B cell (primary cell): Measurements from ENCODE around the gene KCNS3. TPM values are rescaled to one million over a fixed set of nuclear protein-coding genes. Genes with fewer than 3 reads are reported as not detected.

Experiments used
- ATAC-seq: fragments of 200-7000 bp; cut with Tn5 transposase; one replicate; pipeline ENCODE4 v1.10.0; 2021; ENCODE audit warnings: low read depth, mild to moderate bottlenecking, moderate number of reproducible peaks, moderate library complexity
- CTCF ChIA-PET: fragments of 350-600 bp; sonication (Branson Sonifier 250); formaldehyde crosslinking; loops from one replicate; lab custom pipeline; 2021; ENCODE audit warnings: antibody characterized with exemption, inconsistent platforms; lab: Charles Lee
- POLR2A ChIA-PET: fragments of 350-600 bp; sonication (Branson Sonifier 250); formaldehyde crosslinking; loops from one replicate; lab custom pipeline; 2021; ENCODE audit warnings: antibody characterized with exemption; lab: Charles Lee
- DNase-seq: peaks from one replicate; pipeline ENCODE4 v3.0.0; 2013
- H2AFZ ChIP-seq: 2 replicates; pipeline ENCODE4 v1.6.1; 2012; ENCODE audit warnings: mild to moderate bottlenecking, low read depth, low read length; ENCODE audit not compliant: insufficient read depth, poor library complexity, severe bottlenecking
- H3K27ac ChIP-seq, 2 donors: 1 replicate in 1 of 2; 2 replicates in 1 of 2; pipeline ENCODE4 v1.5.1; 2012 to 2013; ENCODE audit warnings: low read length in 2 of 2, mild to moderate bottlenecking in 2 of 2, moderate library complexity in 1 of 2
- H3K27me3 ChIP-seq, 4 experiments: fragments of 200-600 bp in 1 of 4; sonication (generic) in 1 of 4; replicated peaks in 1 of 4; 1 replicate in 2 of 4; 2 replicates in 2 of 4; pipeline versions ENCODE4 v1.6.1 to v1.7.0; 2013 to 2016; ENCODE audit warnings: low read length in 3 of 4, mild to moderate bottlenecking in 2 of 4, mixed read lengths in 1 of 4, moderate library complexity in 1 of 4; ENCODE audit not compliant: insufficient read depth in 4 of 4, control insufficient read depth in 3 of 4; ENCODE audit errors: control extremely low read depth in 1 of 4
- H3K36me3 ChIP-seq, 2 experiments: replicated peaks in 1 of 2; 1 replicate in 1 of 2; 2 replicates in 1 of 2; pipeline versions ENCODE4 v1.6.1 to v1.7.1; 2013; ENCODE audit warnings: low read length in 1 of 2; ENCODE audit not compliant: insufficient read depth in 2 of 2, control insufficient read depth in 1 of 2; ENCODE audit errors: control extremely low read depth in 1 of 2, extremely low read depth in 1 of 2
- H3K4me1 ChIP-seq, 2 donors: fragments of 200-600 bp in 1 of 2; sonication (generic) in 1 of 2; 1 replicate in 1 of 2; 2 replicates in 1 of 2; pipeline versions ENCODE4 v1.5.1 to v1.6.1; 2013 to 2017; ENCODE audit warnings: low read length in 2 of 2; ENCODE audit not compliant: control insufficient read depth in 2 of 2, insufficient read depth in 2 of 2
- H3K4me2 ChIP-seq: replicated peaks from 2 replicates; pipeline ENCODE3; 2012; ENCODE audit warnings: mild to moderate bottlenecking, low read depth, low read length; ENCODE audit not compliant: poor library complexity, severe bottlenecking
- H3K4me3 ChIP-seq, 5 experiments: fragments of 200-600 bp in 1 of 5; sonication (generic) in 1 of 5; 1 replicate in 3 of 5; 2 replicates in 2 of 5; pipeline versions ENCODE4 v1.5.1 to v1.7.0; 2011 to 2016; ENCODE audit warnings: low read length in 4 of 5, mild to moderate bottlenecking in 4 of 5, low read depth in 2 of 5, control low read depth in 1 of 5, moderate library complexity in 1 of 5; ENCODE audit not compliant: insufficient read depth in 1 of 5; ENCODE audit errors: control extremely low read depth in 1 of 5, extremely low read depth in 1 of 5
- H3K79me2 ChIP-seq: fragments of 200-600 bp; sonication (generic); one replicate; pipeline ENCODE4 v1.6.0; 2016; ENCODE audit warnings: low read length; ENCODE audit not compliant: control insufficient read depth, insufficient read depth
- H3K9ac ChIP-seq: fragments of 200-600 bp; sonication (generic); 2 replicates; pipeline ENCODE4 v1.6.1; 2017; ENCODE audit warnings: mild to moderate bottlenecking, low read length, moderate library complexity
- H3K9me3 ChIP-seq, 3 donors: one replicate each; pipeline versions ENCODE4 v1.6.1 to v1.7.1; 2013; ENCODE audit warnings: low read length in 2 of 3; ENCODE audit not compliant: control insufficient read depth in 2 of 3, insufficient read depth in 1 of 3; ENCODE audit errors: control extremely low read depth in 1 of 3
- H4K20me1 ChIP-seq: 2 replicates; pipeline ENCODE4 v1.6.0; 2012; ENCODE audit warnings: mild to moderate bottlenecking, low read length; ENCODE audit not compliant: insufficient read depth, control insufficient read depth, poor library complexity, severe bottlenecking
- H3K27ac Mint-ChIP-seq: one replicate; pipeline ENCODE4 v1.8.0; 2021; ENCODE audit warnings: mixed read lengths
- H3K27me3 Mint-ChIP-seq: one replicate; pipeline ENCODE4 v1.8.0; 2021; ENCODE audit warnings: mixed read lengths
- H3K4me1 Mint-ChIP-seq: one replicate; pipeline ENCODE4 v1.8.0; 2021; ENCODE audit warnings: mixed read lengths
- H3K4me3 Mint-ChIP-seq: one replicate; pipeline ENCODE4 v1.8.0; 2021; ENCODE audit warnings: mixed read lengths
- H3K9me3 Mint-ChIP-seq: one replicate; pipeline ENCODE4 v1.8.0; 2022; ENCODE audit warnings: mixed read lengths; ENCODE audit not compliant: insufficient read depth
- EZH2 ChIP-seq: IDR thresholded peaks from 2 replicates; pipeline ENCODE4 v1.6.1; 2012; ENCODE audit warnings: borderline replicate concordance, low read depth, mild to moderate bottlenecking, moderate library complexity, low read length; ENCODE audit not compliant: insufficient read depth, poor library complexity, severe bottlenecking
- WGBS: methylation state at CpG from one replicate; pipeline ENCODE4 v1.1.5; 2013; ENCODE audit warnings: missing lambda C conversion rate; ENCODE audit not compliant: insufficient coverage; 5-methylcytosine and 5-hydroxymethylcytosine counted together
- intact Hi-C: fragments of 100-400 bp; cut with micrococcal nuclease; formaldehyde crosslinking; loops from one replicate; pipeline ENCODE4 v1.10.0; 2022
- polyA plus RNA-seq: library from polyadenylated mRNA; depleted of rRNA; stranded (reverse); fragments of >200 nt; gene quantifications from 2 replicates; pipeline ENCODE4 v1.2.3, GENCODE V29; 2012
- total RNA-seq, 2 donors: library from RNA; stranded (reverse); fragments of 120-200 nt in 1 of 2; gene quantifications; 1 replicate in 1 of 2; 2 replicates in 1 of 2; pipeline versions ENCODE4 v1.2.3 to v1.2.4, GENCODE V29; 2013 to 2022
- TF ChIP-seq, protein P1 (sequence below): fragments of 200-600 bp; IDR thresholded peaks from one replicate; pipeline ENCODE4 v1.8.0; 2022; ENCODE audit warnings: antibody characterized with exemption, mild to moderate bottlenecking

KCNS3 gene
- total and polyA plus RNA-seq, 2 donors (not counting 1 experiment from before 2014, with no cell fraction given) = 0.10 to 0.76 TPM

DNA sequence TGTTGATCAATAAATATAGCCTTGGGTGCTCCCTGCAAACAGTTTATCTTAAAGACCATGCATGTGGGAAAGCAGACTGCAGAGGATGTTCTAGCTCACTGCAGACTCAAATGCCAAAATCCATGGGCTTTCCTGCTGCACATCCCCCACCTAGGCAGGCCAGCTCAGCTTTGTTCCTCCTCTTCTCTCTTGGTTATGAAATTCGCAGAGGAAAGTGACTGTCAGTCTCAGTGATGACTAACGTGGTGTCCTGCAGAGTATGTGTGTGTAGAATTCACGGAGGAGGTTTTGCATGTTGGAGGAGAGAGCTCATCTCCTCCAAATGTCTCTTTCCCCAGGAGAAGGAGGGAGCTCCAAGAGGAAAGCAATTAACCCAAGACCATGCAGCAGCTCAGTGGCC, 21.4 kb upstream of the KCNS3 start:
- no peak overlapping the region for H3K4me2 ChIP-seq
- peaks cover 37% of the 10 kb centered on the region for H3K27me3 Mint-ChIP-seq
- WGBS = no CpG with 5 or more reads among the region's 3 CpGs
- peaks cover 0 to 11% (median 5%) of the 10 kb centered on the region in 4 experiments for H3K27me3 ChIP-seq
- no peak overlapping the region for H2AFZ ChIP-seq
- no peak for TF ChIP-seq EZH2
- TF ChIP-seq, protein P1, sequence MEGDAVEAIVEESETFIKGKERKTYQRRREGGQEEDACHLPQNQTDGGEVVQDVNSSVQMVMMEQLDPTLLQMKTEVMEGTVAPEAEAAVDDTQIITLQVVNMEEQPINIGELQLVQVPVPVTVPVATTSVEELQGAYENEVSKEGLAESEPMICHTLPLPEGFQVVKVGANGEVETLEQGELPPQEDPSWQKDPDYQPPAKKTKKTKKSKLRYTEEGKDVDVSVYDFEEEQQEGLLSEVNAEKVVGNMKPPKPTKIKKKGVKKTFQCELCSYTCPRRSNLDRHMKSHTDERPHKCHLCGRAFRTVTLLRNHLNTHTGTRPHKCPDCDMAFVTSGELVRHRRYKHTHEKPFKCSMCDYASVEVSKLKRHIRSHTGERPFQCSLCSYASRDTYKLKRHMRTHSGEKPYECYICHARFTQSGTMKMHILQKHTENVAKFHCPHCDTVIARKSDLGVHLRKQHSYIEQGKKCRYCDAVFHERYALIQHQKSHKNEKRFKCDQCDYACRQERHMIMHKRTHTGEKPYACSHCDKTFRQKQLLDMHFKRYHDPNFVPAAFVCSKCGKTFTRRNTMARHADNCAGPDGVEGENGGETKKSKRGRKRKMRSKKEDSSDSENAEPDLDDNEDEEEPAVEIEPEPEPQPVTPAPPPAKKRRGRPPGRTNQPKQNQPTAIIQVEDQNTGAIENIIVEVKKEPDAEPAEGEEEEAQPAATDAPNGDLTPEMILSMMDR = no peak
- H4K20me1 ChIP-seq = no peaks in the 10 kb centered on the region
- no peak overlapping the region for H3K4me3 ChIP-seq
- intact Hi-C loops = no loop called here
- DNase-seq (no peak), ATAC-seq (no peak)
- ChIA-PET POLR2A (no interaction called here), CTCF (interaction anchor here (1.1 to 1.7 kb wide), 2 partner anchors 137 to 521 kb away, joined by 3 to 4 read pairs; no protein-coding TSS in a partner anchor)
- H3K4me1 ChIP-seq = no peaks in the 10 kb centered on the region
- no peak overlapping the region for H3K9ac ChIP-seq
- H3K27ac ChIP-seq = no peak overlapping the region
- H3K9me3 ChIP-seq = no peaks in the 10 kb centered on the region
- no peaks in the 10 kb centered on the region for H3K9me3 Mint-ChIP-seq
- H3K36me3 ChIP-seq = no peaks in the 10 kb centered on the region
- peaks cover under 1% of the 10 kb centered on the region for H3K4me1 Mint-ChIP-seq
- no peaks in the 10 kb centered on the region for H3K79me2 ChIP-seq
- H3K4me3 Mint-ChIP-seq = no peak overlapping the region
- no peak overlapping the region for H3K27ac Mint-ChIP-seq

DNA sequence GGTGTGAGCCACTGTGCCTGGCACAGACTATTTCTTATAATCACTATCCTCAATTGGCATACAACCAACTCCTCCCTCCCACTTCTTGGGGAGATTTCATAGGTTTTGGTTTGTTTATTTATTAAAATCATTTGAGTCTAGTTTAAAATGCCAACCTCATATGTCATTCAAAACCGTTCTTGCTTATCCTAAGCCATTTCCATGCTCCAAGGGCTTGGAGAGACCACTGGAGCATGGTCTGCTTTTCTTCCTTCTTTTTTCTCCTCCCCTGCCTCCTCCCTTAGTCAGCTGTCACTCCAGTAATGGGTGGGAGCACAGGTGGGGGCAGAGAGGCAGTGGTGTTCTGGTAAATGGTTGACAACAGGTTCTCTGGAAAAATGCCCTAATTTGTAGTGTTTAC, 20.4 kb upstream of the KCNS3 start:
- no peak for ATAC-seq
- H3K9me3 ChIP-seq = no peaks in the 10 kb centered on the region
- H4K20me1 ChIP-seq = no peaks in the 10 kb centered on the region
- no peak overlapping the region for H3K27ac Mint-ChIP-seq
- TF ChIP-seq, protein P1 = no peak
- TF ChIP-seq EZH2 = no peak
- intact Hi-C loops = no loop called here
- no peak overlapping the region for H3K27ac ChIP-seq
- no peak overlapping the region for H3K4me2 ChIP-seq
- no peaks in the 10 kb centered on the region for H3K9me3 Mint-ChIP-seq
- ChIA-PET POLR2A (no interaction called here), CTCF (interaction anchor here (0.7 kb wide), 1 partner anchor 12 kb away, joined by 3 read pairs; no protein-coding TSS in a partner anchor)
- no peaks in the 10 kb centered on the region for H3K4me1 ChIP-seq
- H3K36me3 ChIP-seq = no peaks in the 10 kb centered on the region
- peaks cover 38% of the 10 kb centered on the region for H3K27me3 Mint-ChIP-seq
- H3K27me3 ChIP-seq = peaks cover 0 to 11% (median 5%) of the 10 kb centered on the region in 4 experiments
- no peak overlapping the region for H3K9ac ChIP-seq
- no peaks in the 10 kb centered on the region for H3K4me1 Mint-ChIP-seq
- no CpG with 5 or more reads among the region's 1 CpG for WGBS
- H3K79me2 ChIP-seq = no peaks in the 10 kb centered on the region
- H2AFZ ChIP-seq = no peak overlapping the region
- no peak overlapping the region for H3K4me3 ChIP-seq
- no peak overlapping the region for H3K4me3 Mint-ChIP-seq
- DNase-seq = no peak
